K562 (cell line): ENCODE measurements around the gene MRPL38. TPM values are rescaled to one million over a fixed set of nuclear protein-coding genes. Genes with fewer than 3 reads are reported as not detected.
A peak's percentile ranks its signal among the peaks of the same experiment; 100 is the strongest.

Experiments used
- CC2D1A ChIP-seq: fragments of 450-650 bp; IDR thresholded peaks from 2 replicates; pipeline ENCODE4 v1.6.1; 2017; ENCODE audit warnings: mild to moderate bottlenecking
- DNMT1 ChIP-seq: fragments of 450-650 bp; IDR thresholded peaks from 2 replicates; pipeline ENCODE4 v1.6.1; 2016; ENCODE audit warnings: antibody characterized with exemption, mild to moderate bottlenecking
- EP300 ChIP-seq: IDR thresholded peaks from 2 replicates; pipeline ENCODE4 v1.6.1; 2012; ENCODE audit warnings: low read length, improper control_type of control experiment
- PHF20 ChIP-seq: fragments of 450-650 bp; IDR thresholded peaks from 2 replicates; pipeline ENCODE4 v1.6.1; 2018; ENCODE audit not compliant: partially characterized antibody
- RFX7 ChIP-seq: fragments of 250-450 bp; sonication (Bioruptor Pico); IDR thresholded peaks from 2 replicates; pipeline ENCODE4 v1.5.1; 2021; ENCODE audit warnings: mild to moderate bottlenecking
- SMARCB1 ChIP-seq: IDR thresholded peaks from 2 replicates; pipeline ENCODE4 v1.6.1; 2011; ENCODE audit warnings: improper control_type of control experiment, low read depth; ENCODE audit not compliant: insufficient read length
- SRSF1 ChIP-seq: fragments of 200-400 bp; formaldehyde crosslinking; IDR thresholded peaks from 2 replicates; pipeline ENCODE4 v1.6.1; 2017; ENCODE audit warnings: mild to moderate bottlenecking, low read depth, low read length, moderate library complexity
- TARDBP ChIP-seq: fragments of 450-650 bp; IDR thresholded peaks from 2 replicates; pipeline ENCODE4 v1.6.1; 2016
- TEAD1 ChIP-seq, 2 experiments: fragments of 450-650 bp in 1 of 2; sonication (generic) in 1 of 2; formaldehyde crosslinking; IDR thresholded peaks; 2 replicates each; pipeline versions ENCODE4 v1.4.0 to v1.8.0; 2020 to 2022; ENCODE audit warnings: mild to moderate bottlenecking in 2 of 2, missing genetic modification reagents in 1 of 2
- ZNF212 ChIP-seq: fragments of 450-650 bp; formaldehyde crosslinking; IDR thresholded peaks from 2 replicates; pipeline ENCODE4 v1.4.0; 2020; ENCODE audit warnings: mild to moderate bottlenecking
- ZNF699 ChIP-seq: fragments of 250-450 bp; sonication (Bioruptor Pico); IDR thresholded peaks from 2 replicates; pipeline ENCODE4 v1.8.0; 2021; ENCODE audit warnings: mild to moderate bottlenecking, moderate library complexity; ENCODE audit not compliant: insufficient replicate concordance
- polyA plus RNA-seq, 8 experiments: library from polyadenylated mRNA; depleted of rRNA in 4 of 8; stranded (reverse) in 5 of 8; unstranded in 3 of 8; fragments of >200 nt; fragmentation: Nextera tagmentation in 2 of 8; fragmentation: Illumina TruSeq in 1 of 8; extraction: Ambion mirVana in 2 of 8; extraction: Trizol in 1 of 8; gene quantifications; 2 replicates each; pipeline versions ENCODE4 v1.2.1 to v1.2.3, GENCODE V29; 2011 to 2014; ENCODE audit warnings: inconsistent platforms in 1 of 8, missing spikeins in 1 of 8
- total RNA-seq, 7 experiments: library from RNA; depleted of rRNA in 6 of 7; stranded (reverse); fragments of >200 nt in 6 of 7; fragmentation: Illumina TruSeq in 2 of 7; extraction: Trizol in 2 of 7; gene quantifications; 2 replicates each; pipeline versions ENCODE4 v1.2.1 to v1.2.3, GENCODE V29; 2011 to 2021; ENCODE audit warnings: low replicate concordance in 1 of 7
- TF ChIP-seq, protein P1 (sequence below): fragments of 450-650 bp; formaldehyde crosslinking; IDR thresholded peaks from 2 replicates; pipeline ENCODE4 v1.4.0; 2020; ENCODE audit warnings: mild to moderate bottlenecking, moderate library complexity
- TF ChIP-seq, protein P2 (sequence below): fragments of 250-450 bp; sonication (Bioruptor Pico); IDR thresholded peaks from 2 replicates; pipeline ENCODE4 v1.6.1; 2021; ENCODE audit warnings: mild to moderate bottlenecking
- TF ChIP-seq, protein P3 (sequence below): sonication (generic); formaldehyde crosslinking; IDR thresholded peaks from 2 replicates; pipeline ENCODE4 v1.8.0; 2022; ENCODE audit warnings: mild to moderate bottlenecking, missing genetic modification reagents, borderline replicate concordance
- TF ChIP-seq, protein P4 (sequence below): fragments of 200-800 bp; sonication (Bioruptor generic); IDR thresholded peaks from 2 replicates; pipeline ENCODE4 v1.6.1; 2017; ENCODE audit warnings: missing genetic modification characterization, missing compliant biosample characterization

MRPL38 gene
- total and polyA plus RNA-seq, 9 of the 15 experiments (the other 6 are each of a cell fraction or from before 2014, with no cell fraction given): 4.5 to 154 (median 48.5) TPM

DNA sequence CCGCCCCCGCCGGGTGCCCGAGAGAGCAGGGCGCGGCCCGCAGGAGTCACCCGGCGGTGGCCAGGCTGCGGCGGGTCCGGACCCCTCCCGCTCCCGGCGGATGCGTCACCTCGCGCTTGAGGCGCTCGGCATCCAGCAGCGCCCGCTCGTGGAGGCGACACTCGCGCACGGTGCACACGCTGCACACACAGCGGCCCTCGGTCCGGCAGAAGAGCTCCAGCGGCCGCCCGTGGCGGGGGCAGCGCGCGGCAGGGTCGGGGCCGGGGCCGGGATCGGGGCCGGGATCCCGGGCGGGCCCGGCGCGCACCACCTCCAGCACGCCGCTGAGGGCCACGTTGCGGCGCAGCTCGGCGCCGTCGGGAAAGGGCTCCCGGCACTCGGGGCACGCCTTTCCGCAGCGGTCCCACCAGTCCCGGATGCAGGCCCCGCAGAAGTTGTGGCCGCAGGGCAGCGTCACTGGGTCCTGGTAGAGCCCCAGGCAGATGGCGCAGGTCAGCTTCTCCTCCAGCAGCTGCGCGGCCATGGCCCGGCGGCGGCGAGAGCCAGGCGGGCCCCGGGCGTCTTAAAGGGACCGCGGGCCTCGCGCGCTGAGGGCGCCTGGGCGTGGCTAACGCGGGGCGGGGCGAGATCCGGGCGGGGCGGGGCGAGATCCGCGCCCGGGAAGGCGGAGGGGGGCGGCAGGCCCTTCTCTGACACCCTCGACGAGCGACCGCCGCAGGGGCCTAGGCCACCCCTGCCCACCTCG lies 8.1 kb downstream of the MRPL38 start, which contains the start of gene TRIM65 (continued):
- TF ChIP-seq, protein P1, sequence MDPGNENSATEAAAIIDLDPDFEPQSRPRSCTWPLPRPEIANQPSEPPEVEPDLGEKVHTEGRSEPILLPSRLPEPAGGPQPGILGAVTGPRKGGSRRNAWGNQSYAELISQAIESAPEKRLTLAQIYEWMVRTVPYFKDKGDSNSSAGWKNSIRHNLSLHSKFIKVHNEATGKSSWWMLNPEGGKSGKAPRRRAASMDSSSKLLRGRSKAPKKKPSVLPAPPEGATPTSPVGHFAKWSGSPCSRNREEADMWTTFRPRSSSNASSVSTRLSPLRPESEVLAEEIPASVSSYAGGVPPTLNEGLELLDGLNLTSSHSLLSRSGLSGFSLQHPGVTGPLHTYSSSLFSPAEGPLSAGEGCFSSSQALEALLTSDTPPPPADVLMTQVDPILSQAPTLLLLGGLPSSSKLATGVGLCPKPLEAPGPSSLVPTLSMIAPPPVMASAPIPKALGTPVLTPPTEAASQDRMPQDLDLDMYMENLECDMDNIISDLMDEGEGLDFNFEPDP: no peak
- TF ChIP-seq SRSF1: no peak
- no peak for TF ChIP-seq DNMT1
- TF ChIP-seq, protein P2, sequence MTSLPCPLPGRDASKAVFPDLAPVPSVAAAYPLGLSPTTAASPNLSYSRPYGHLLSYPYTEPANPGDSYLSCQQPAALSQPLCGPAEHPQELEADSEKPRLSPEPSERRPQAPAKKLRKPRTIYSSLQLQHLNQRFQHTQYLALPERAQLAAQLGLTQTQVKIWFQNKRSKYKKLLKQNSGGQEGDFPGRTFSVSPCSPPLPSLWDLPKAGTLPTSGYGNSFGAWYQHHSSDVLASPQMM (CRISPR knock-in tag): no peak
- peak; percentile 10 for TF ChIP-seq PHF20
- TF ChIP-seq EP300: no peak
- no peak for TF ChIP-seq ZNF212 (CRISPR knock-in tag)
- TF ChIP-seq TEAD1 (CRISPR knock-in tag; IDR thresholded peaks at IDR 0.05): peak in 1 of 2 experiments; percentile 86; a peak in 1 of 4 replicates
- TF ChIP-seq CC2D1A: no peak
- TF ChIP-seq ZNF699 (CRISPR knock-in tag): no peak
- TF ChIP-seq, protein P3, sequence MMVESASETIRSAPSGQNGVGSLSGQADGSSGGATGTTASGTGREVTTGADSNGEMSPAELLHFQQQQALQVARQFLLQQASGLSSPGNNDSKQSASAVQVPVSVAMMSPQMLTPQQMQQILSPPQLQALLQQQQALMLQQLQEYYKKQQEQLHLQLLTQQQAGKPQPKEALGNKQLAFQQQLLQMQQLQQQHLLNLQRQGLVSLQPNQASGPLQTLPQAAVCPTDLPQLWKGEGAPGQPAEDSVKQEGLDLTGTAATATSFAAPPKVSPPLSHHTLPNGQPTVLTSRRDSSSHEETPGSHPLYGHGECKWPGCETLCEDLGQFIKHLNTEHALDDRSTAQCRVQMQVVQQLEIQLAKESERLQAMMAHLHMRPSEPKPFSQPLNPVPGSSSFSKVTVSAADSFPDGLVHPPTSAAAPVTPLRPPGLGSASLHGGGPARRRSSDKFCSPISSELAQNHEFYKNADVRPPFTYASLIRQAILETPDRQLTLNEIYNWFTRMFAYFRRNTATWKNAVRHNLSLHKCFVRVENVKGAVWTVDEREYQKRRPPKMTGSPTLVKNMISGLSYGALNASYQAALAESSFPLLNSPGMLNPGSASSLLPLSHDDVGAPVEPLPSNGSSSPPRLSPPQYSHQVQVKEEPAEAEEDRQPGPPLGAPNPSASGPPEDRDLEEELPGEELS (CRISPR knock-in tag): no peak
- TF ChIP-seq SMARCB1: no peak
- no peak for TF ChIP-seq RFX7 (CRISPR knock-in tag)
- TF ChIP-seq TARDBP: 0 out of 2 replicates have a peak, but pooled peaks have one; percentile 63
- TF ChIP-seq, protein P4, sequence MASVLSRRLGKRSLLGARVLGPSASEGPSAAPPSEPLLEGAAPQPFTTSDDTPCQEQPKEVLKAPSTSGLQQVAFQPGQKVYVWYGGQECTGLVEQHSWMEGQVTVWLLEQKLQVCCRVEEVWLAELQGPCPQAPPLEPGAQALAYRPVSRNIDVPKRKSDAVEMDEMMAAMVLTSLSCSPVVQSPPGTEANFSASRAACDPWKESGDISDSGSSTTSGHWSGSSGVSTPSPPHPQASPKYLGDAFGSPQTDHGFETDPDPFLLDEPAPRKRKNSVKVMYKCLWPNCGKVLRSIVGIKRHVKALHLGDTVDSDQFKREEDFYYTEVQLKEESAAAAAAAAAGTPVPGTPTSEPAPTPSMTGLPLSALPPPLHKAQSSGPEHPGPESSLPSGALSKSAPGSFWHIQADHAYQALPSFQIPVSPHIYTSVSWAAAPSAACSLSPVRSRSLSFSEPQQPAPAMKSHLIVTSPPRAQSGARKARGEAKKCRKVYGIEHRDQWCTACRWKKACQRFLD (CRISPR knock-in tag): peak; percentile 83
